Erythroblast (primary cell): ENCODE measurements around the gene CDK14.

Source experiments
- GATA1 ChIP-seq: IDR thresholded peaks from 2 replicates; pipeline ENCODE4 v1.6.1; 2011; ENCODE audit warnings: low read depth, mild to moderate bottlenecking, control low read depth, low read length, moderate library complexity
- POLR2A ChIP-seq: IDR thresholded peaks from 2 replicates; pipeline ENCODE4 v1.6.1; 2011; ENCODE audit warnings: mild to moderate bottlenecking, low read length

- TF ChIP-seq POLR2A (no peak), GATA1 (no peak)
These were observed 73.4 kb downstream of the CDK14 start for GRCh38 chr7:90669492-90669891.
